ENCODE data around the gene B4GALT3.
A peak's percentile ranks its signal among the peaks of the same experiment; 100 is the strongest.

The B4GALT3 gene

GRCh38 chr1:161172349-161172748, 5.0 kb downstream of the B4GALT3 start:
- CTCF ChIA-PET, result interaction anchor here (0.6 kb wide), 1 partner anchor 618 kb away, joined by 3 read pairs; no protein-coding TSS in a partner anchor
- TF ChIP-seq TARDBP (IDR thresholded peaks at IDR 0.05) (no peak), BHLHE40 (IDR thresholded peaks at IDR 0.05; ENCODE audit: borderline replicate concordance) (no peak), L3MBTL2 (conservative IDR thresholded peaks at IDR 0.05) (no peak), HDGF (IDR thresholded peaks at IDR 0.05; ENCODE audit: borderline replicate concordance) (no peak), ZNF384 (IDR thresholded peaks at IDR 0.05) (no peak), LEF1 (IDR thresholded peaks at IDR 0.05; ENCODE audit: borderline replicate concordance) (no peak), CTBP1 (IDR thresholded peaks at IDR 0.05; ENCODE audit: borderline replicate concordance) (no peak), NFRKB (IDR thresholded peaks at IDR 0.05) (no peak)
- POLR2A ChIA-PET, result interaction anchor here (1.3 kb wide), 1 partner anchor 10 kb away, joined by 3 read pairs; no protein-coding TSS in a partner anchor

GRCh38 chr1:161171696-161172095, 5.6 kb downstream of the B4GALT3 start:
- TF ChIP-seq PKNOX1 (IDR thresholded peaks at IDR 0.05), result no peak
- no peak for TF ChIP-seq SP1 (IDR thresholded peaks at IDR 0.05)
- no peak for TF ChIP-seq CTBP1 (IDR thresholded peaks at IDR 0.05; ENCODE audit: borderline replicate concordance)
- no peak for TF ChIP-seq LEF1 (IDR thresholded peaks at IDR 0.05; ENCODE audit: borderline replicate concordance)
- TF ChIP-seq ZNF384 (IDR thresholded peaks at IDR 0.05), result no peak
- no peak for TF ChIP-seq FOXA1 (IDR thresholded peaks at IDR 0.05)
- no peak for TF ChIP-seq HDGF (IDR thresholded peaks at IDR 0.05; ENCODE audit: borderline replicate concordance)
- no peak for TF ChIP-seq BHLHE40 (IDR thresholded peaks at IDR 0.05; ENCODE audit: borderline replicate concordance)
- TF ChIP-seq ELF4 (IDR thresholded peaks at IDR 0.05), result no peak
- TF ChIP-seq L3MBTL2 (conservative IDR thresholded peaks at IDR 0.05), result no peak
- ChIA-PET POLR2A (interaction anchor here (1.6 kb wide), 1 partner anchor 218 kb away, joined by 3 read pairs; no protein-coding TSS in a partner anchor), CTCF (no interaction called here)
- DNase-seq (ENCODE audit: extremely low spot score), result no peak

More at GRCh38 chr1:161172349-161172748, 5.0 kb downstream of the B4GALT3 start:
- no peak for DNase-seq (ENCODE audit: extremely low spot score)

GRCh38 chr1:161171191-161171590, 6.1 kb downstream of the B4GALT3 start:
- no peak for DNase-seq (ENCODE audit: extremely low spot score)
- TF ChIP-seq SUZ12 (IDR thresholded peaks at IDR 0.05) (no peak), NFRKB (IDR thresholded peaks at IDR 0.05) (no peak), ELF4 (IDR thresholded peaks at IDR 0.05) (no peak), FOXK2 (IDR thresholded peaks at IDR 0.05) (no peak), ZNF384 (IDR thresholded peaks at IDR 0.05) (no peak), CTBP1 (IDR thresholded peaks at IDR 0.05; ENCODE audit: borderline replicate concordance) (no peak)
- CTCF ChIA-PET, result no interaction called here
- POLR2A ChIA-PET, result interaction anchor here (1.6 kb wide), 1 partner anchor 219 kb away, joined by 3 read pairs; no protein-coding TSS in a partner anchor

GRCh38 chr1:161168906-161169305, 8.4 kb downstream of the B4GALT3 start:
- ChIA-PET CTCF (no interaction called here), POLR2A (no interaction called here)
- TF ChIP-seq ELF4 (IDR thresholded peaks at IDR 0.05) (no peak), FOXM1 (IDR thresholded peaks at IDR 0.05; ENCODE audit: borderline replicate concordance) (no peak), PKNOX1 (IDR thresholded peaks at IDR 0.05) (no peak), LEF1 (IDR thresholded peaks at IDR 0.05; ENCODE audit: borderline replicate concordance) (no peak), CTBP1 (IDR thresholded peaks at IDR 0.05; ENCODE audit: borderline replicate concordance) (no peak), FOXK2 (IDR thresholded peaks at IDR 0.05) (no peak), SUZ12 (IDR thresholded peaks at IDR 0.05) (no peak), NFRKB (IDR thresholded peaks at IDR 0.05) (no peak)
- DNase-seq (ENCODE audit: extremely low spot score), result no peak

GRCh38 chr1:161166669-161167548, 10.4 kb downstream of the B4GALT3 start:
- no peak for TF ChIP-seq PKNOX1 (IDR thresholded peaks at IDR 0.05)
- peak; percentile 35; the same call in 1 of the 2 replicates for TF ChIP-seq L3MBTL2 (conservative IDR thresholded peaks at IDR 0.05)
- ChIA-PET CTCF (interaction anchor here (0.7 to 2.1 kb wide), 6 partner anchors 9 to 169 kb away, joined by 3 to 7 read pairs (median 4); partner anchors contain the start of genes NDUFS2 and USF1), POLR2A (interaction anchor here (1.0 to 3.8 kb wide), 12 partner anchors 9 to 147 kb away, joined by 3 to 19 read pairs (median 7); partner anchors contain the start of genes B4GALT3, DEDD, NDUFS2 and NIT1)
- peak; percentile 45 for DNase-seq (ENCODE audit: extremely low spot score)

GRCh38 chr1:161165742-161166668, 11.3 kb downstream of the B4GALT3 start, which contains the start of gene PPOX:
TSS of gene PPOX (plus strand) at chr1:161166426. CDS start at chr1:161166848, 422 bp downstream.
- ChIA-PET CTCF (interaction anchor here (0.7 to 2.1 kb wide), 13 partner anchors 9 to 168 kb away, joined by 3 to 7 read pairs (median 4); partner anchors contain the start of genes NDUFS2, UFC1 and USF1), POLR2A (interaction anchor here (0.8 to 3.8 kb wide), 11 partner anchors 8 to 148 kb away, joined by 3 to 19 read pairs (median 8); partner anchors contain the start of genes B4GALT3, DEDD, NDUFS2 and NIT1)
- DNase-seq (ENCODE audit: extremely low spot score), result peak; percentile 90
- TF ChIP-seq L3MBTL2 (conservative IDR thresholded peaks at IDR 0.05) (peak; percentile 98), BHLHE40 (IDR thresholded peaks at IDR 0.05; ENCODE audit: borderline replicate concordance) (no peak), PKNOX1 (IDR thresholded peaks at IDR 0.05) (peak; percentile 77; the same call in 1 of the 2 replicates), FOXM1 (IDR thresholded peaks at IDR 0.05; ENCODE audit: borderline replicate concordance) (no peak), HDGF (IDR thresholded peaks at IDR 0.05; ENCODE audit: borderline replicate concordance) (no peak; the same call in 1 of the 2 replicates), ARNT (IDR thresholded peaks at IDR 0.05) (no peak), FOXK2 (IDR thresholded peaks at IDR 0.05) (no peak)

All from HEK293T (cell line).